Activated T-helper 9 cell treated with anti-CD3 and anti-CD28 coated beads, Interleukin-2, amount 50 U/mL, for 16 hours (primary cell): ENCODE measurements around the gene RAD18.

ENCODE experiments used
- DNase-seq: peaks from one replicate; pipeline ENCODE4 v3.0.0-alpha.2; 2020; ENCODE audit warnings: low read depth

The RAD18 gene

GRCh38 chr3:8964436-8965370, 1.4 kb upstream of the RAD18 start:
- no peak for DNase-seq

- DNase-seq = no peak
Observed at GRCh38 chr3:8962226-8962861, 928 bp downstream of the RAD18 start.

GRCh38 chr3:8959668-8960067, 3.6 kb downstream of the RAD18 start:
- DNase-seq = no peak

GRCh38 chr3:8954938-8955763, 8.1 kb downstream of the RAD18 start:
- DNase-seq = no peak

- DNase-seq = no peak
Observed at GRCh38 chr3:8953313-8953712, 10.0 kb downstream of the RAD18 start.

GRCh38 chr3:8952130-8952529, 11.1 kb downstream of the RAD18 start:
- DNase-seq = no peak

- DNase-seq = no peak
Observed at GRCh38 chr3:8945890-8946600, 17.2 kb downstream of the RAD18 start.

- no peak for DNase-seq
Observed at GRCh38 chr3:8942746-8943488, 20.4 kb downstream of the RAD18 start.

GRCh38 chr3:8942115-8942514, 21.2 kb downstream of the RAD18 start:
- DNase-seq = no peak

GRCh38 chr3:8938021-8938420, 25.3 kb downstream of the RAD18 start:
- DNase-seq = no peak

GRCh38 chr3:8937064-8938020, 25.9 kb downstream of the RAD18 start:
- no peak for DNase-seq

GRCh38 chr3:8932507-8932906, 30.8 kb downstream of the RAD18 start:
- no peak for DNase-seq

- no peak for DNase-seq
Observed at GRCh38 chr3:8931342-8931741, 31.9 kb downstream of the RAD18 start.

GRCh38 chr3:8929860-8930259, 33.4 kb downstream of the RAD18 start:
- no peak for DNase-seq

- DNase-seq = no peak
Observed at GRCh38 chr3:8914491-8914890, 48.8 kb downstream of the RAD18 start.

- no peak for DNase-seq
Observed at GRCh38 chr3:8911781-8912180, 51.5 kb downstream of the RAD18 start.

- no peak for DNase-seq
Observed at GRCh38 chr3:8909160-8909559, 54.1 kb downstream of the RAD18 start.

- DNase-seq = no peak
Observed at GRCh38 chr3:8903191-8903590, 60.1 kb downstream of the RAD18 start.

GRCh38 chr3:8900869-8901268, 62.4 kb downstream of the RAD18 start:
- no peak for DNase-seq

GRCh38 chr3:8899876-8900460, 63.3 kb downstream of the RAD18 start:
- DNase-seq = no peak
